Lung (tissue), 12 donors: ENCODE data around the gene IL13RA1. TPM values are rescaled to one million over a fixed set of nuclear protein-coding genes. Genes with fewer than 3 reads are reported as not detected.

ENCODE experiments used
- ATAC-seq: fragments of 200-7000 bp; cut with Tn5 transposase; one replicate; pipeline ENCODE4 v1.9.1; 2020; ENCODE audit warnings: moderate number of reproducible peaks; ENCODE audit not compliant: insufficient read depth, low FRiP score
- DNase-seq, 3 donors: peaks; one replicate each; pipeline ENCODE4 v3.0.0-alpha.2; 2013 to 2017
- H3K27ac ChIP-seq, 2 donors: one replicate each; pipeline ENCODE4 v1.5.1; 2013; ENCODE audit warnings: mild to moderate bottlenecking in 2 of 2, moderate library complexity in 2 of 2, control low read depth in 1 of 2, inconsistent platforms in 1 of 2, low read depth in 1 of 2, low read length in 1 of 2
- H3K27me3 ChIP-seq, 3 donors: one replicate each; pipeline ENCODE4 v1.5.1; 2013; ENCODE audit warnings: low read length in 2 of 3; ENCODE audit not compliant: control insufficient read depth in 3 of 3, insufficient read depth in 3 of 3
- H3K36me3 ChIP-seq, 4 donors: one replicate each; pipeline ENCODE4 v1.5.1; 2013; ENCODE audit warnings: low read length in 4 of 4, mild to moderate bottlenecking in 1 of 4, moderate library complexity in 1 of 4; ENCODE audit not compliant: control insufficient read depth in 4 of 4, insufficient read depth in 4 of 4
- H3K4me1 ChIP-seq, 5 donors: one replicate each; pipeline ENCODE4 v1.5.1; 2013; ENCODE audit warnings: low read length in 5 of 5, mild to moderate bottlenecking in 2 of 5, moderate library complexity in 1 of 5; ENCODE audit not compliant: control insufficient read depth in 5 of 5, insufficient read depth in 5 of 5
- H3K4me3 ChIP-seq: one replicate; pipeline ENCODE4 v1.5.1; 2013; ENCODE audit warnings: mild to moderate bottlenecking, control low read depth, moderate library complexity
- H3K9ac ChIP-seq, 2 donors: one replicate each; pipeline ENCODE4 v1.5.1; 2013; ENCODE audit warnings: low read length in 2 of 2, control low read depth in 1 of 2; ENCODE audit not compliant: insufficient read depth in 1 of 2
- H3K9me3 ChIP-seq, 4 donors: one replicate each; pipeline ENCODE4 v1.5.1; 2013; ENCODE audit warnings: low read length in 3 of 4, mild to moderate bottlenecking in 1 of 4, moderate library complexity in 1 of 4; ENCODE audit not compliant: control insufficient read depth in 4 of 4, insufficient read depth in 3 of 4
- CTCF ChIP-seq: IDR thresholded peaks from 2 replicates; pipeline ENCODE4 v1.5.1; 2012; ENCODE audit warnings: mild to moderate bottlenecking; ENCODE audit errors: control extremely low read depth, extremely low read depth
- WGBS, 2 donors: extraction: QIAGEN DNeasy Blood & Tissue Kit; methylation state at CpG; one replicate each; pipeline ENCODE4 v1.1.7; 2013; 5-methylcytosine and 5-hydroxymethylcytosine counted together
- polyA plus RNA-seq, 2 donors: library from polyadenylated mRNA; stranded (reverse); fragments of 200-250 nt; gene quantifications; one replicate each; pipeline ENCODE4 v1.2.1, GENCODE V29; 2013
- total RNA-seq, 2 donors: library from RNA; depleted of rRNA in 1 of 2; stranded (reverse); fragments of >200 nt in 1 of 2; gene quantifications; one replicate each; pipeline ENCODE4 v1.2.1, GENCODE V29; 2014 to 2021
- donor health status: control.
- donor health status: control.
- donor health status: Bipolar disorder and iron deficiency.
- donor health status: healthy.
- donor health status: DM: yes; HTN: yes; CAD: no.

The IL13RA1 gene
- total and polyA plus RNA-seq, 4 donors = 23.4 to 64.0 (median 59.0) TPM

DNA sequence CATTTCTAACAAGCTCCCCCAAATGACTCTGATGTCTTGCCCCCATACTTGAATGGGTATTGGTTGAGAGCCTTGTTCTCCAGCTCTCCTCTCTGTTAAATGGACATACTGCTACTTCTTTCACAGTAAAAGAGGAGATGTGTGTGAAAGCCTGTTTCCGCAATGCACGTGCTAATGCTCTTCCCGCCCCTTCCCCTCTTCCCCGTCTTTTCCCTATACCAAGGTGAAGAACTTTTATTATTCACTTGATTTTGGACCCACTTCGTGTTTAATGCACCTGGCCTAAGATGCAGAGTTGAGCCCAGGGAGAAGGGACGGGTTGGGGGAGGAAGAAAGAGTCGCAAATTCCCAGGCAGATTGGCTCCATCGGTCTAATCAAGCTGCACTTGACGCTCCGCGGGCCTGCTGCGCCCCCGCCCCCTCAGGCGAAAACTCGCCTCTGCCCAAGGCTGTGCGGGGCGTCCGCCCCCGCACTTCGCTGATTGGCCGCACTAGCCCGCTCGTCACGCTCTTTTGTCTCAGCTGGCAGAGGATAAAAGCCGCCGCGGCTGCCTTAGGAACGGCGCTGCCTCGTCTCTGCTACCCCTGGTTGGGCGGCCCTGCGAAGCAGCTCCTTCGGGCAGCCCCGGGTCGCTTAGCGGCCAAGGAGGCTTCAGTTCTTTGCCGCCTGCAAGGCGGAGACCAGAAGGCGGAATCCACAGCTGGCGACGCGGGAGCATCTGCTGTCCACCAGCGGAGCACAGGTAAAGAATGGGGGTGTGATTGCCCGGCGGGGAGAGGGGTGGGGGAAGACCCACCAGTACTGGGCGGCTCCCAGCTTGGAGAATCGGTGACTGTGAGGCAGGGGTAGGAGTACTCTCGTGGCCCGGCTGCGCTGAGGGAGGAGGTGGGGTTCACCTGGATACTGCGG is 96.1 kb downstream of the IL13RA1 start, which contains the start of gene ZCCHC12:
Gene ZCCHC12 (plus strand): TSS at position 562 of the 910 bp plus-strand sequence. CDS start 1,421 bp downstream, outside the sequence.
- 3 to 32% methylated on average over 49 to 51 of the region's 51 CpGs for WGBS, 2 donors
- H3K9me3 ChIP-seq = peaks cover 0 to 5% (median 1%) of the 10 kb centered on the region in 4 donors
- H3K27ac ChIP-seq = no peak within 1 kb of the TSS
- peaks cover 0 to 35% (median 24%) of the 10 kb centered on the region in 3 donors for H3K27me3 ChIP-seq
- no peak within 1 kb of the TSS for H3K4me3 ChIP-seq
- peaks cover 0 to 7% (median 0%) of the 10 kb centered on the region in 5 donors for H3K4me1 ChIP-seq
- DNase-seq (peak; percentile 72 to 84 (median 81)), ATAC-seq (no peak)
- TF ChIP-seq CTCF = no peak
- no peaks in the 10 kb centered on the region for H3K36me3 ChIP-seq
- H3K9ac ChIP-seq = no peak within 1 kb of the TSS

- ATAC-seq (no peak), DNase-seq (peak in 2 of 3 donors; percentile 16 to 30)
- no peak for TF ChIP-seq CTCF
- Histone ChIP-seq H3K27ac (no peak overlapping the region), H3K36me3 (no peaks in the 10 kb centered on the region), H3K4me3 (no peak overlapping the region), H3K9ac (no peak overlapping the region), H3K27me3 (peaks cover 0 to 35% (median 24%) of the 10 kb centered on the region in 3 donors), H3K9me3 (peaks cover 0 to 5% (median 1%) of the 10 kb centered on the region in 4 donors), H3K4me1 (peaks cover 0 to 7% (median 0%) of the 10 kb centered on the region in 5 donors)
- WGBS, 2 donors = 10 to 40% methylated on average over 14 to 22 of the region's 22 CpGs
Measured at GRCh38 chrX:118824173-118824730, 96.8 kb downstream of the IL13RA1 start.

DNA sequence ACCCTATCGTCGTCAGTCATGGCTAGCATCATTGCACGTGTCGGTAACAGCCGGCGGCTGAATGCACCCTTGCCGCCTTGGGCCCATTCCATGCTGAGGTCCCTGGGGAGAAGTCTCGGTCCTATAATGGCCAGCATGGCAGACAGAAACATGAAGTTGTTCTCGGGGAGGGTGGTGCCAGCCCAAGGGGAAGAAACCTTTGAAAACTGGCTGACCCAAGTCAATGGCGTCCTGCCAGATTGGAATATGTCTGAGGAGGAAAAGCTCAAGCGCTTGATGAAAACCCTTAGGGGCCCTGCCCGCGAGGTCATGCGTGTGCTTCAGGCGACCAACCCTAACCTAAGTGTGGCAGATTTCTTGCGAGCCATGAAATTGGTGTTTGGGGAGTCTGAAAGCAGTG is 97.8 kb downstream of the IL13RA1 start:
- 17 to 50% methylated on average over 16 of the region's 16 CpGs for WGBS, 2 donors
- H3K36me3 ChIP-seq = no peaks in the 10 kb centered on the region
- H3K27ac ChIP-seq = no peak overlapping the region
- ATAC-seq (no peak), DNase-seq (no peak)
- peaks cover 0 to 35% (median 24%) of the 10 kb centered on the region in 3 donors for H3K27me3 ChIP-seq
- peaks cover 0 to 5% (median 1%) of the 10 kb centered on the region in 4 donors for H3K9me3 ChIP-seq
- H3K9ac ChIP-seq = no peak overlapping the region
- no peak overlapping the region for H3K4me3 ChIP-seq
- peaks cover 0 to 7% (median 0%) of the 10 kb centered on the region in 5 donors for H3K4me1 ChIP-seq
- no peak for TF ChIP-seq CTCF
